ENCODE measurements around the gene CDCP1. TPM values are rescaled to one million over a fixed set of nuclear protein-coding genes. Genes with fewer than 3 reads are reported as not detected.
"Not testable (repeated sequence)": the region's sequence is repeated elsewhere in the genome, so short reads cannot be mapped to it uniquely, and the experiment has no call there.

Gene CDCP1
- total RNA-seq, 1 donor from 2014 or later = under 0.01 TPM

DNA sequence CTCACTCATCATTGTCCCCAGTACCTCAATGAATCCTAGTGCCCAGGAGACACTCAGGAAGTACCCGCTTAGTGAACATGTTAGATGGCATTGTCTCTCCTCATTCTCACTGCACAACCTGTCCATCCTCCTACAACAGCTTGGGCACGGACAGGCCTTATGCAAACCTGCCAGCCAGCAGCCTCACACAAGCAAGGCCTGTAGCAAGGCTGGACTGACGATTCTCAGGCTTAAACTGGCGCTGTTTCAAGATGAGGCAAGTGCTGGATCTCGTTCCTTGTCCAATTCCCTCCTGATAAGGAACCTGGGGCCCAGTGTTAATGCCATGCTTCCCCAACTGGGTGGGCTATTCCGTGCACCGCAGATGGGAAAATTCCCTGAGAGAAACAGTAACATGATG lies 59.0 kb downstream of the CDCP1 start:
- no peak for DNase-seq (ENCODE audit: low read depth in 2 of 2)

DNA sequence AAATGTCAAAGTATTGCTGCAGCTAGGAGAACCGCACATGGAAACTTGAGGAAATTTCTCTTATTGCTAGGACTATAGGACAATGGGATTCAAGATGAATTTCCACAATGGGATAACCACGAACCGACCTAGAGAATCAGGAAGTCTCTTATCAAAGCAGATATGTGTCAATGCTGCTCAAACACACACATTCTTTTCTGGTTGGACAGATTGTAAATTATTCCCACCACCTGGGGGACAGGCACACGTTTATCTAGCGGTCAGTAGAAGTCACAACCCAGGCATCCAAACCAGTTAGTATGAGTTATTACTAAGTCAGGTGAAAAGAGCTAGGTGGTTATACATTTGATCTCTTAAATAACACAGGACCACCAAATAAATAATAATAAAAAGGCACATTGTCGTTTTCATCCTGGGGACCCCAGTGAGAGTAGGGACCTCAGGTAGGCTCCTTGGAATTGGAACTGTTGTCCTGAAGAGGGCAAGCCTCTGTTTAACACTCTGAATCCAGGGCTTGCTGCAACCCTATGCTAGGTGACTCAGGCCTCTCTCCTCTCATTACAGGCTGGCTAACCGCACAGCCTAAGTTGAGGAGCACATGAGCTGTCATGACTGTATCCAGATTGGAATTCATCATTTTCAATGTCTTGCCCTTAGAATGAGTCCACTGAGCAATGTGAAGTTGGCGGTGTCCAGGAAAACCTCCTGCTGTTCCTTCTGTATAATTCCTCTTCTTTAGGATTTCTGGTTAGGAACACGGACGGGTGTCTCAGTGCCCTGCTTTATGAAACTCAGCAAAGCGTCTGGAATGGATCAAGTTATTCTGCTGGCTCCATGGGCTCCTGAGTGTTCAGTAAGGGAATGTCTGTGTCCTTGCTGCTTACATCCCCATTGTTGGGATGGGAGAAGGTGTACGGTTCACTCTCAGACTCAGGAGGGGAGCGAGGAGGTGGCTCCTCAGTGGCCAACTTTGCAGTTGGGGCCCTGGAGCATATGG lies 61.1 kb downstream of the CDCP1 start:
- peak in 1 of 2 donors; percentile 39 for DNase-seq (ENCODE audit: low read depth in 2 of 2)

DNA sequence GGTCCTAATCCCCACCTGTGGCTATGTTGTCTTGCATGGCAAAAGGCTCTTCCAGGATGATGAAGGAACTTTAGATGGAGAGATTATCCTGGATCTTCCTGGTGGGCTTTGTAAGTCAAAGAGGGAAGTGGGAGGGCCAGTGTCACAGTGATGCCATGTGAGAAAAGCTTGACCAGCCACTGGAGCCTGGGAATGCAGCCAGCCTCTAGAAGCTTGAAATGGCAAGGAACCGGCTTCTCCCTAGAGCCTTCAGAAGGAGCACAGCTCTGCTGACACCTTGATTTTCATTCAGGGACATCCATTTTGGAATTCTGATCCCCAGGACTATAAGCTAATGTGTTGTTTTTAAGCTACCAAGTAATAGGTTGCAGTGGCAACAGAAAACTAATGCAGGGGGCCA lies 61.8 kb downstream of the CDCP1 start:
- DNase-seq (ENCODE audit: low read depth in 2 of 2) = no peak

DNA sequence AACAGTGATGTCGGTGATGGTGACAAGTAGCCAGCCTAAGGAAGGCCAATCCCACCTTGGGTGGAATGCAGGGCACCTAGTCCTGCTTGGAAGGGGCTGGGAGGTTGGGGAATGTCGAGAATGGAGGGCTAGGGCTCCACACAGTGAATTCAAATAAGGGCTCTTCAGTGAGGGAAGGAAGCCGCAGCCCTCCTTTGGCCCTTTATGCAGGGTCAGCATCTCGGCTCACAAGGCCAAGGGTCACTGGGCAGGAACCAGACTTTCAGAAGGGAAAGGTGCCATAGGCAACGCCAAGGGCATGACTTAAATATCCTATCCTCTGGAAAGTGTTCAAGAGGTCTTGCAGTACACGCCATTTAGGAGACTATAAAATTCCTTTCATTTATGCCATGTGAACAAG lies 63.2 kb downstream of the CDCP1 start:
- no peak for DNase-seq (ENCODE audit: low read depth in 2 of 2)

DNA sequence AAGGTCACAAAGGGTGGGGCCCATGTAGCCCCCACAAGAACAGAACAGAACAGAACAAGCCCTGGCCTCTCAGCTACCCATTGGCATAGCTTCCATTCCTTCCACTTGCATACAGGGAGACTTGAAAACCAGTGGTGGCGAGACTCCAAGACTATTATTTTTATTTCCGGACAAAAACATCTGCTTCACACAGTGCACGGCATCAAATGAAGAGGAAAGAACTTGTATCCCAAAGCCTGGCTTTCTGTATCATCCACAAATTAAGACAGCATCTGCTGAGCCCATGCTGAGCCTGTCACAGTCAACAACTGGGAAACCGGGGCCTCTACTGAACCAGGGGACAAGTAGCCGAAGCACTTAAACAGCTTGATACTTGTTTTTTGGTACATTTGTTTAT lies 64.0 kb downstream of the CDCP1 start:
- DNase-seq (ENCODE audit: low read depth in 2 of 2) = peak in 1 of 2 donors; percentile 20

DNA sequence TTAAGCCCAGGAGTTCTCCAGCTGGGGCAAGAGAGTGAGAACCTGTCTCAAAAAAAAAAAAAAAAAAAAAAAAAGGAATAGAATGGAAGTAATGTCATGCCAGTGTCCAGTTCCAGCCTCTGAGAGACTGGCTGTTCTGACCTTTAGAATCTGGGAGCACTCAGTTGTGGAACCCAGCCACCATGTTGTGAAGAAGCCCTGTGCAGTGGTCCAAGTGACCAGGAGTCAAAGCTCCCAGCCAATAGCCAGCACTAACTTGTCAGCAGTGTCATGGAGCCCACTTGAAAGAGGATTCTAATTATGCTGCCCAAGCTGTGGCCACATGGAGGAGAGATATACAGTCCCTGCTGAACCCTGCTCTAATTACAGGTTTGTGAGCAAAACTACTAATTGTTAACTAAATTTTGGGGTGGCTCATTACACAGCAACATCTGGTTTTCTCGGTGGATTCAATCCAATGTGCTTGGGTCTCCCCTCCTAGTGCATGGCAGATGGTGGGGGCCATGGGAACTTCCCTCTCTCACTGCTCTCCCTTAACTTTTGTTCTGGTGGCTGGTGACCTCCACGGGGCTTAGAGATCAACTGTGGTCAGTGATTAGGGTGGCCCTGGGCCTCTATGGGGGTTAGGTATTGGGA lies 64.6 kb downstream of the CDCP1 start:
- DNase-seq (ENCODE audit: low read depth in 2 of 2) = no peak

DNA sequence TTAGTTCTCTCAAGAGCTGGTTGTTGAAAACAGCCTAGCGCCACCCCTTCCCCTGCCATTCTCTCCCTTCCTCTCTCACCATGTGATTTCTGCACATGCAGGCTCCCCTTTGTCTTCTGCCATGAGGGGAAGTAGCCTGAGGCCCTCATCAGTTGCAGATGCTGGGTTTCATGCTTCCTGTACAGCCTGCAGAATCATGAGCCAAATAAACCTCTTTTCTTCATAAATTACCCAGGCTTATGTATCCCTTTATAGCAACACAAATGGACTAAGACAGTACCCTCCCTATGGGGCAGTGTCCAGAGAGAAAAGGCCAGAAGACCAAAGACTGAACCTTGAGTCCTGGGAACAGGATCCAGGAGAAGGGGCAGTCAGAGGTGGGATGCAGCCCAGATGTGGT lies 65.4 kb downstream of the CDCP1 start:
- DNase-seq (ENCODE audit: low read depth in 2 of 2) = no peak

DNA sequence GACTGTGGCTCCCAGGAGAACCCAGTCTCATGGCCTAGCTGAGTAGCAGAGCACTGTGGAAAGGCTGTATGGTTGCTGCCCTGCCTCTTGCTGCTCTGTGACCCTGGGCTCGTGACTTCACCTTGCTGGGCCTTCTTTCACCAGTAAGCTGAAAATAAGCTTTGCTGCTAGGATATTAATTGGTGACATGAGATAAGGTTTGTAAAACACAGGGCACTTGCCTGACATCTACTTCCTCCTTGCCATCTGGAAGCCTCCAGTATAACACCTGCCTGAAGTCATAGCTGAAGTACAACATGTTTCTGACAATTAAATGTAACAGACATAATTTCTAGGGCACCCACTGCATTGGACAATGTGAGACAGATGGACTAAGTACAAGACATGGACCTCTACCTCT lies 66.5 kb downstream of the CDCP1 start:
- no peak for DNase-seq (ENCODE audit: low read depth in 2 of 2)

DNA sequence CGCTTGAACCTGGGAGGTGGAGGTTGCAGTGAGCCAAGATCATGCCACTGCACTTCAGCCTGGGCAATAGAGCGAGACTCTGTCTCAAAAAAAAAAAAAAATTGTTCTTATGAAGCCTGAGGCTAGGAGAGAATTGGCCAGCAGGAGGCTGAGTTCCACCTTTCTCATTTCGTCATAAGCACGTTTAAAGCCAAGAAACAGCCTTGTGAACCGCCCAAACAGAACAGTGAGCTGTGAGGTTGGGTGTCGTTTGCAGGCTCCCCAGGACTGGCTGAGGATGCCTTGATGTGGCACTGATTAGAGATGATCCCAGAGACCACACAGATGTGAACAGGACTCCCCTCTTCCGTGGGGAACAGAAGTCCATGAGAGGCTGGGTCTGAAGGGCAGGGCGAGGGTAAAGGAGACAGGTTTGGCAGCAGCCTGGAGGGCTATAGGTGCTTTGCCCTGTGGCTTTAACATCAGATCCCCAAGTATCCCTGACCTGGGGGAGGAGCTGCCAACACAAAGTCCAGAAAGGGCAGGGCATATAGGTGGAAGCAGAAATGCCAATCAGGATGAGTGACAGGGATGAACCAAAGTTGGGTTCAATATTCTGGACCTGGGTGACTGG lies 67.2 kb downstream of the CDCP1 start:
- DNase-seq (ENCODE audit: low read depth in 2 of 2) = peak; percentile 8 to 62

DNA sequence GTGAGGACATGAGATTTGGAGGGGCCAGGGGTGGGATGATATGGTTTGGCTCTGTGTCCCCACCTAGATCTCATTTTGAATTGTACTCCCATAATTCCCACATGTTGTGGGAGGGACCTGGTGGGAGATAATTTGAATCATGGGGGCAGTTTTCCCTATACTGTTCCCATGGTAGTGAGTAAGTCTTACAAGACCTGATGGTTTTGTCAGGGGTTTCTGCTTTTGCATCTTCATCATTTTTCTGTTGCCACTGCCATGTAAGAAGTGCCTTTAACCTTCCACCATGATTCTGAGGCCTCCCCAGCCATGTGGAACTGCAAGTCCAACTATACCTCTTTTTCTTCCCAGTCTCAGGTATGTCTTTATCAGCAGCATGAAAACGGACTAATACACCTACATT lies 67.9 kb downstream of the CDCP1 start:
- not testable (repeated sequence) for DNase-seq (ENCODE audit: low read depth in 2 of 2)

DNA sequence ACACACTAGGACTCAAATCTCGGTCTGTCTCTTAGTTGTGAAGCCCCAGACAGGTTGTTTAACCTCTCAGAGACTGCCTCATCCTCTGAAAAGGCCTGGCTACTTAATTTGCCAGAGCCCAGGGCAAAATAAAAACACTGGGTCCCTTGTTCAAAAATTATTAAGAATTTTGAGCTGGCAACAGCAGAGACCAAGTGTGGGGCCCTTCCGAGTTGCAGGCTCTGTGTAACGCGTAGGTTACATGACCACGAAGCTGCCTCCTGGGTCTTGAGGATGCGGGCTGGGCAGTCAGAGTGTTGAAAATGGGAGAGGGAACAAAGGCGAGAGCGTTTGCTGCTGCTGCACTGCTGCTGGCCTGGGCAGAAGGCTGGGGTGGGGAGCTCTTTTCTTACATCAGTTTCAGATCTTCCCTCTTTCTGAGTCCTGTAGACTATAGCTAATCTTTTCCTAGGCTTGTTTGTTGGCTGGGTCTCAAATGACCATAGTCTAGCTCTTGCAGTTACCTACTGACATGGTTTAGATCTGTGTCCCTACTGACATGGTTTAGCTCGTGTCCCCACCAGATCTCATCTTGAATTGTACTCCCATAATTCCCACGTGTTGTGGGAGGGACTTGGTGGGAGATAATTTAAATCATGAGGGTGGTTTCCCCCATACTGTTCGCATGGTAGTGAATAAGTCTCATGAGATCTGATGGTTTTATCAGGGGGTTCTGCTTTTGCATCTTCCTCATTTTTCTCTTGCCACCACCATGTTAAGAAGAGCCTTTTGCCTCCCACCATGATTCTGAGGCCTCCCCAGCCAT lies 70.2 kb downstream of the CDCP1 start:
- DNase-seq (ENCODE audit: low read depth in 2 of 2) = no peak

DNA sequence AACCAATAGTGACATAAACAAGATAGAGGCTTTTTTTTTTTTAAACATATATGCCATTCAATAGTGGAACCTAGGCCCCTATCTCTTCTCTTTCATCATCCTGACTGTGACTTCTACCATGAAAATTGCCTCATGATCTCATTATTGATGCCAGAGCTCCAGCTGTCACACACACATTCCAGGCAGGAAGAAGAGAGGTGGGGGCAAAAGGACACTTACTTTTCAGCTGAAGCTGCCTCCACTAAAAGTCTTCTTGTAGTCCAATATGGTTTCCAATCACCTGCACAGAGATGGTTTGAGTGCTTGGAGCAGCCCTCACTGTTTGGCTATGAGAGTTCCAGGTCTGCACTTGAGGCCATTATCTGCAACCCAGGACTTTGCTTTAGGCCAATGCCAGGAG lies 75.1 kb downstream of the CDCP1 start:
- DNase-seq (ENCODE audit: low read depth in 2 of 2) = no peak

DNA sequence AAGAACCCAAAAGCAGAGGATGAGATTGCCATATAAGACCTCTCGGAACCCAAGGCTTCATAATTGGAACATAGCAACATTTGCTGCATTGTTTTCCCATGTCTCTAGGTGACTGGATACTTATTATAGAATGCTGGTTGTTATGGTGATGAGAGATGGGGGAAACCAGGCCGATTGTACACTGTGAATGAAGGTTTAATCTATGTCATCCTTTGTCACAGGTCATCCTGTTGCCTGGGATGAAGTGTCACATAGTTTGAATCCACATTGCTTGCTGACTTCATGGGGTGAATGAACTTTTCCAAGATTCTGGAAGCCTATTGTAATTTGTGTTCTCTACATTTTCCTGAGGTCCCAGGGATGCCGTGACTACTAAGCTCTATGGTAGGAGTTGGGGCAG lies 78.2 kb downstream of the CDCP1 start:
- peak; percentile 68 to 74 for DNase-seq (ENCODE audit: low read depth in 2 of 2)

DNA sequence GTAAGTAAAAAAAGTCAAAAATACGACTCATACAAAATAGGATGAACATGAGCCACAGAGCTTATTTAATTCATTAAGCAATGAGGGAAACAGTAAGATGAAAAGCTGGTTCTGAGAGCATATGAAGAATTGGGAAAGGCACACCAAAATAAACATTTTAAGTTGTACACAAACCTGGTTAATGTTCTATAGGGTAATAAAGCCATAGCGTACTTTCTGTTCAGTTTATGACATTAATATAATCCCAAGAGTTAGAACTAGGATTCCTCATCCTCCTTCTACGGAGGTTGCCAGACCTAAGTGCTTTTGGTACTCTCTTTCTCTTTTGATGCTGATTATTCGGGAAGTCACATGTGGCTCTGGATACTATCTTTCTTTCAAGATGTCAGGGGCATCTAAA lies 78.7 kb downstream of the CDCP1 start:
- no peak for DNase-seq (ENCODE audit: low read depth in 2 of 2)

DNA sequence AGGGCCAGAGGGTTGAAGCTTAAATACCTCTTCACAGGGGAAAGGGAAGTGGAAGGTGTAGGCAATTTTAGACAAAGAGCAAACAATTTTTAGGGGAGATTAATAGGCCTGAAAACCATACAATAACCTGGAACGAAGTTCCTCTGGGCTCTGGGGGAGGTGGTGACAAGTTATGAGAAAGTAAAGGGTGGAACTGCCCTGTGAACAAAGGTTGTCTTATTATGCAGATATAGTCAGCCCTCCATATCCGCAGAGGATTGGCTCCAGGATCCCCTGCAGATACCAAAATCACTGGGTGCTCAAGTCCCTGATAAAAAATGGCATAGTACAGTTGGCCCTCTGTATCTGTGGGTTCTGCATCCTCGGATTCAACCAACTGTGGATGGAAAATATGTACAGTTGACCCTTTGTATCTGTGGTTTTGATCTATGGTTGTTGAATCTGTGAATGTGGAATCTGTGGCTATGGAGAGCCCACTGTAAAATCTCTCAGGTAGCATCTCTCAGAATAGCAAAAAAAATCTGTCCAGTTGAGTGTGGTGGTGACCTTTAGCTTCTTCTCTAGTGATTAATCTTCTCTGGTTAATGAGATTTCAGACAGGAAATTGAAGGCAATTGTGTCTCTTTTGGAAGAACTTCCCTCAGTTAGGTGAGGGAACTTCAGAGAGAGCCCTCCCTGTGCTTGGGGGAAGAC lies 79.9 kb downstream of the CDCP1 start:
- no peak for DNase-seq (ENCODE audit: low read depth in 2 of 2)

DNA sequence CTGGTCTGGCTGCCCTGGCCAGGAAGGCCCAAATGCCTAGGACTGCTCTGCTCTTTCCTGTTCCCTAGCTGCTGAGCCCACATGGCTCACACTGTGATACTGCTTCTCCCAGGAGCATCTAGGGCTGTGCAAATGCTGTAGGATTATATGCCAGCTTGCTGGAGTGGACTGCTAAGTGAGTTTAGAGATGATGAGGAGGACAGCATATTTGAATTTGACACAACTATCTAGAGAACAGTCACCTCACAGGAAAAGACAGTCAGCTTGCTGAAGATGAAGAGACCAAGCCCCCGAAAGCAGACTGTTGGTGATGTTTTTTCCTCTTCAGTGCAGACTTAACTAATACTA lies 80.8 kb downstream of the CDCP1 start:
- peak in 1 of 2 donors; percentile 7 for DNase-seq (ENCODE audit: low read depth in 2 of 2)

DNA sequence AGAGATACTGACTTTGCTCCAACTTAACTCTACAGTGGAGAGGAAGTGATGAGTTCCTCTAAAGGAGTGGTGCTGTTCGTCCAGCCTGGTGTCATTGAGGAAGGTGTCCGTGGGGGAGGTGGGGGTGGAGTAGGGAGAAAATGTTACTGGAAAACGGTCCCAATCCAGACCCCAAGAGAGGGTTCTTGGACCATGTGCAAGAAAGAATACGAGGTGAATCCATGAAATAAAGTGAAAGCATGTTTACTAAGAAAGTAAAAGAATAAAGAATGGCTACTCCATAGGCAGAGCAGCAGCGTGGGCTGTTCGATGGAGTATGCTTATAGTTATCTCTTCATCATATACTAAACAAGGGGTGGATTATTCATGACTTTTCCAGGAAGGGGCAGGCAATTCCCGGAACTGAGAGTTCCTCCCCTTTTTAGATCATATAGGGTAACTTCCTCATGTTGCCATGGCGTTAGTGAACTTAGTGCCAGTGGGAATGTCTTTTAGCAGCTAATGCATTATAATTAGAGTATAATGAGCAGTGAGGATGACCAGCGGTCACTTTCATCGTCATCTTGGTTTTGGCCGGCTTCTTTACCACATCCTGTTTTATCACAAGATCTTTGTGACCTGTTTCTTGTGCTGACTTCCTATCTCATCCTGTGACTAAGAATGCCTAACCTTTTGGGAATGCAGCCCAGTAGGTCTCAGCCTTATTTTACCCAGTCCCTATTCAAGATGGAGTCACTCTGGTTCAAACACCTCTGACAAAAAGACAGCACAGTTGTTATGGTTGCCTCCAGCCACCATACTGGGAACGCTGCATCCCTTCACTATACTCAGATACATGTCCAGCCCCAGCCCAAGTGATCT lies 81.4 kb downstream of the CDCP1 start:
- DNase-seq (ENCODE audit: low read depth in 2 of 2) = peak; percentile 46 to 93

DNA sequence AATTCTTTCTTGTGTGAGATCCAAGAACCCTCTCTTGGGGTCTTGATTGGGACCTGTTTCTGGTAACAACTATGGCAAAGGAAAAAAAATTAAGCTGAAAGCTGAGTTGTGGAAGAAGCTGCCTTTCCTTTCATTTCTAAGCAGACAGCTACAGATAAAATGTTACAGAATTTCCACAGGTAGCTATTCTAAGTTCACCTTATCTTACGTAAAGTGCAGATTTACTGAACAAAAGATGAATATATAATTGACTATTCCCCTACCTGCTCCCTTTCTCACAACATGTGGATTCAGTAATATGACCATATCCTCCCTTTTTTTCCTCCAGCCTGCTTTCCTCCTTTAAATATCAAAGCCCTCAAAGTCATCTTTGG lies 83.5 kb downstream of the CDCP1 start:
- DNase-seq (ENCODE audit: low read depth in 2 of 2) = no peak

DNA sequence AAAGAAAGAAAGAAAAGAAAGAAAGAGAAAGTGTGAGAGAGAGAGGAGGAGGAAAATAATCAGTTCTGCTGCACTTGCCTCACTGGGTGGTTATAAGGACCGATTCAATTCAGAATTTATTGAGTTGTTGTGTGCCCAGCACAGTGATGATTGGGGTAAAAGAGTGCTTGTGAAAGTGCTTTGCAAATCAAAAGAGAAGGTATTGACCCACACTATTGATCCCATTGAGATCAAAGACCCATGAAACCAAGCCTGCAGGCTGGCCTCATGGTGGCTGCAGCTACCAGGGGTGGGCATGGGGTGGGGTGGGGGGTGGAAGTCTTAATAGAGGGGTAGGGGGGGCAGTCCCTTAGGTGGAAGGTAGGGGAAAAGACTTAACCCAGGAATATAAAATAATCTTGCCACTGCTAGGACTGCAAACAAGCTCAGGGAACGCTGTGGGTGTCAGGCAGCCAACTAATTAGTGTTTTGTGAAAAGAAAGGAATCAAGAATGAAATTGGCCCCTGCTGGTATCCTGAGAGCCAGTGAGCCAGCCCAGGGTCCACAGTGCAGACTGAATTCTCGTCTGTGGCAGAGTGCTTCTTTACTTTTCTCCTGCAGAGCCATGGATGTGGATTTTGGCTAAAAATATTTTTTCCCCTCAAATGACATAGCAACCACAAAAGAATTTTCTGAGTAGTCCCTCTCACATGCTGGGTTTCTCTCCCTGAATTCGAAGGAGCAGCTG lies 85.8 kb downstream of the CDCP1 start:
- DNase-seq (ENCODE audit: low read depth in 2 of 2) = no peak

DNA sequence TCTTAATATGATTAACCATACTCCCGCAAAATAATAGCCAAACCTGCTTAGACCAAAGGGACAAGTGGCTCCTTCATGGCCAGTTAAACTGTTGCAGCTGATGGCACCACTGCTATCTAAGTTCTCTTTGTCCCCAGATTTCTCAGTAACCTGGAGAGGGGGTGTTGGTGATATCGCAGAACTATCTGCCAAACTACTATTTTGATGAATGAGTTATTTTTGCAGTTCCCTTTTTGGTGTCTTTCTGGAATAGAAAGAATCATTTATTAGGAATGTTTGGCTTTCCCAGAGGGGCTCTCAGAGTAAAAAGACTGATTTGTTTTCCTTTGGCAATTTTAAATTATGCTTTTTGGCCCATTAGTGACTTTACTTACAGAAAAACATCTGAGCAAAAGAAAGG lies 87.0 kb downstream of the CDCP1 start:
- no peak for DNase-seq (ENCODE audit: low read depth in 2 of 2)

All from lung microvascular endothelial cell (primary cell).